SK-N-MC (cell line): ENCODE results near the gene FCSK.

Source experiments
- EZH2 ChIP-seq: fragments of 200-600 bp; sonication (generic); IDR thresholded peaks from one replicate; pipeline ENCODE4 v1.6.1; 2017; ENCODE audit warnings: antibody characterized with exemption
- FOXP2 ChIP-seq: optimal IDR thresholded peaks from 2 replicates; pipeline ENCODE3; 2011; ENCODE audit warnings: mild to moderate bottlenecking, moderate library complexity; ENCODE audit not compliant: insufficient read depth; ENCODE audit errors: extremely low read length, control extremely low read depth
- POLR2AphosphoS5 ChIP-seq: IDR thresholded peaks from 2 replicates; pipeline ENCODE4 v1.6.1; 2012; ENCODE audit warnings: mild to moderate bottlenecking, low read depth, low read length, borderline replicate concordance

- TF ChIP-seq EZH2, result no peak
- no peak for TF ChIP-seq POLR2AphosphoS5
- TF ChIP-seq FOXP2, result no peak
Observed at GRCh38 chr16:70442344-70442743, 12.1 kb upstream of the FCSK start.
